Measurements from ENCODE around the gene CEP131.

The CEP131 gene

DNA sequence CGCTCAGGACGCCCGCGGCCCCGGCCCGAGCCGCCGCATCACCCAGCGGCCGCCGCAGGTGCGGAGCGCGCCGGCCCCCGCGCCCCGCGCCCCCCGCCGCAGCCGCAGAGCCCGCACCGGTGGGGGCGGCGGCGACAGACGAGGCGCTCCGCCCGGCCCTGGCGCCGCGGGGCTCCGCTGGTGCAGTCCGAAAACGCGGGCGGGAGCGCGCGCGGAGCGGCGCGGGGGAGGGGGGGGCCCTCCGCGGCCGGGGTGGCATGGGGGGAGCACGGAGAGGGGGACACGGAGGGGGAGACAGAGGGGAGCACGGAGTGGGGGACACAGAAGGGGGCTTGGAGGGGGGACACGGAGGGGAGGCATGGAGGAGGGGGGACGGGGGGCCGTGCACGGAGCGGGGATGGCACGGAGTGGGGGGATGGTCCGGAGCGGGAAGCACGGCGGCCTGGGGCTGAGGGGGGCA is 56.7 kb downstream of the CEP131 start, which contains the start of gene AATK:
AATK (minus strand) TSS at position 189 of the 460 bp plus-strand sequence. CDS start 229 bp downstream, outside the sequence.
- no peaks in the 10 kb centered on the region for H3K9me2 ChIP-seq (replicated peaks; ENCODE audit: insufficient read depth, low read length)
- H3K4me3 ChIP-seq (ENCODE audit: low read length) = no peak within 1 kb of the TSS
- no peaks in the 10 kb centered on the region for H4K20me1 ChIP-seq (ENCODE audit: insufficient read depth, low read length)
- no peak within 1 kb of the TSS for H2AFZ ChIP-seq (ENCODE audit: low read length)
- TF ChIP-seq, protein P1, sequence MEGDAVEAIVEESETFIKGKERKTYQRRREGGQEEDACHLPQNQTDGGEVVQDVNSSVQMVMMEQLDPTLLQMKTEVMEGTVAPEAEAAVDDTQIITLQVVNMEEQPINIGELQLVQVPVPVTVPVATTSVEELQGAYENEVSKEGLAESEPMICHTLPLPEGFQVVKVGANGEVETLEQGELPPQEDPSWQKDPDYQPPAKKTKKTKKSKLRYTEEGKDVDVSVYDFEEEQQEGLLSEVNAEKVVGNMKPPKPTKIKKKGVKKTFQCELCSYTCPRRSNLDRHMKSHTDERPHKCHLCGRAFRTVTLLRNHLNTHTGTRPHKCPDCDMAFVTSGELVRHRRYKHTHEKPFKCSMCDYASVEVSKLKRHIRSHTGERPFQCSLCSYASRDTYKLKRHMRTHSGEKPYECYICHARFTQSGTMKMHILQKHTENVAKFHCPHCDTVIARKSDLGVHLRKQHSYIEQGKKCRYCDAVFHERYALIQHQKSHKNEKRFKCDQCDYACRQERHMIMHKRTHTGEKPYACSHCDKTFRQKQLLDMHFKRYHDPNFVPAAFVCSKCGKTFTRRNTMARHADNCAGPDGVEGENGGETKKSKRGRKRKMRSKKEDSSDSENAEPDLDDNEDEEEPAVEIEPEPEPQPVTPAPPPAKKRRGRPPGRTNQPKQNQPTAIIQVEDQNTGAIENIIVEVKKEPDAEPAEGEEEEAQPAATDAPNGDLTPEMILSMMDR (IDR thresholded peaks at IDR 0.05; ENCODE audit: low read length) = no peak
- no peak for TF ChIP-seq EZH2phosphoT487 (IDR thresholded peaks at IDR 0.05; ENCODE audit: low read length)
- no peaks in the 10 kb centered on the region for H3F3A ChIP-seq (ENCODE audit: insufficient read depth, low read length)
- no peak within 1 kb of the TSS for H3K27ac ChIP-seq (ENCODE audit: low read length)
- no peak within 1 kb of the TSS for H3K4me2 ChIP-seq (ENCODE audit: low read depth, low read length)
- H3K9ac ChIP-seq (ENCODE audit: low read length) = no peak within 1 kb of the TSS
- peaks cover 93% of the 10 kb centered on the region for H3K27me3 ChIP-seq (replicated peaks; ENCODE audit: insufficient read depth, low read length)
- H3K9me3 ChIP-seq (replicated peaks; ENCODE audit: insufficient read depth, low read length) = no peaks in the 10 kb centered on the region
- no peaks in the 10 kb centered on the region for H3K4me1 ChIP-seq (ENCODE audit: low read length)
- H3K36me3 ChIP-seq (replicated peaks; ENCODE audit: insufficient read depth, low read length) = no peaks in the 10 kb centered on the region
- no peak for DNase-seq
- H3K79me2 ChIP-seq (ENCODE audit: low read length) = no peaks in the 10 kb centered on the region

DNA sequence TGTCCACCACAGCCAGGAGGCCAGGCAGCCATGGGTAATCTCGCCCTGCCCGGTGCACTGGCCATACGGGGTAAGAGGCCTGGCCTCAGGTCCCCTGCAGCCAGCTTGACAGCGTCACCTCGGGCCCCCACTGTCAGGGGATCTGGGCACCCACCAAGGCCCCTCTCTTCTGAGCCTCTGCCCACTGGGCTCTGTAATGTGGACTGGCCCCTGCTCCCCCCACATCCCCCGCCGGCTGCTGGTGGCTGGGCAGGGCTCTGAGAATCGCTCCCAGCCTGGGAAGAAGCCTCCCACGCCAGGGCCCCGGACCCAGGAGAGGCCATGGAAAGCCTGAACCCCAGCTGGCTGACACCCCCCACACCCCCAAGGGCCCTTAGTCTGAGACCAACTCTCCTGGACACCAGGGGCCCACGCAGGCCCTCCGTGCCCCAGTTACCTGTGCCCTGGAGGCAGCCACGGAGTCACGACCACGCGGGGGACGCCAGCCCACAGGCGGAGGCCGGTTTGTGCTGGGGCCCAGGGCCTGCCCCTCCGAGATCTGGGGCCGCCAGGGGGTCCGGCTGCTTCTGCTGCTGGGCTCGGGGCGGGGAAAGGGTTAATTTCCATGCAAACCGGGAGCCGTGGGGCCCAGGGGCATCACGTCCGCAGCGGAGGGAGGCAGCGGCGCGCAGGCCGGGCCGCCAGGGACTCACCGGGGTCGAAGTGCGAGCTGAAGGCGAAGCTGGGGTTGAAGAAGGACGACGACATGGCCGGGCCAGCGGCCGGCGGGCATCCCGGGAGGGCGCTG is 57.3 kb downstream of the CEP131 start, which contains the start of gene PVALEF:
PVALEF (plus strand) TSS at position 262 of the 787 bp plus-strand sequence. CDS start 15,720 bp downstream, outside the sequence.
- Histone ChIP-seq H3K79me2 (ENCODE audit: low read length) (no peaks in the 10 kb centered on the region), H3K36me3 (replicated peaks; ENCODE audit: insufficient read depth, low read length) (no peaks in the 10 kb centered on the region), H2AFZ (ENCODE audit: low read length) (no peak within 1 kb of the TSS), H3K9me3 (replicated peaks; ENCODE audit: insufficient read depth, low read length) (no peaks in the 10 kb centered on the region), H3K27ac (ENCODE audit: low read length) (no peak within 1 kb of the TSS), H3K27me3 (replicated peaks; ENCODE audit: insufficient read depth, low read length) (peaks cover 93% of the 10 kb centered on the region), H4K20me1 (ENCODE audit: insufficient read depth, low read length) (no peaks in the 10 kb centered on the region), H3K9ac (ENCODE audit: low read length) (no peak within 1 kb of the TSS), H3K4me1 (ENCODE audit: low read length) (no peaks in the 10 kb centered on the region), H3F3A (ENCODE audit: insufficient read depth, low read length) (no peaks in the 10 kb centered on the region), H3K4me2 (ENCODE audit: low read depth, low read length) (no peak within 1 kb of the TSS), H3K4me3 (ENCODE audit: low read length) (no peak within 1 kb of the TSS), H3K9me2 (replicated peaks; ENCODE audit: insufficient read depth, low read length) (no peaks in the 10 kb centered on the region)
- TF ChIP-seq, protein P1 (IDR thresholded peaks at IDR 0.05; ENCODE audit: low read length) = no peak
- TF ChIP-seq EZH2 (optimal IDR thresholded peaks at IDR 0.05; ENCODE audit: low read depth, low read length) = peak; percentile 76
- no peak for DNase-seq

DNA sequence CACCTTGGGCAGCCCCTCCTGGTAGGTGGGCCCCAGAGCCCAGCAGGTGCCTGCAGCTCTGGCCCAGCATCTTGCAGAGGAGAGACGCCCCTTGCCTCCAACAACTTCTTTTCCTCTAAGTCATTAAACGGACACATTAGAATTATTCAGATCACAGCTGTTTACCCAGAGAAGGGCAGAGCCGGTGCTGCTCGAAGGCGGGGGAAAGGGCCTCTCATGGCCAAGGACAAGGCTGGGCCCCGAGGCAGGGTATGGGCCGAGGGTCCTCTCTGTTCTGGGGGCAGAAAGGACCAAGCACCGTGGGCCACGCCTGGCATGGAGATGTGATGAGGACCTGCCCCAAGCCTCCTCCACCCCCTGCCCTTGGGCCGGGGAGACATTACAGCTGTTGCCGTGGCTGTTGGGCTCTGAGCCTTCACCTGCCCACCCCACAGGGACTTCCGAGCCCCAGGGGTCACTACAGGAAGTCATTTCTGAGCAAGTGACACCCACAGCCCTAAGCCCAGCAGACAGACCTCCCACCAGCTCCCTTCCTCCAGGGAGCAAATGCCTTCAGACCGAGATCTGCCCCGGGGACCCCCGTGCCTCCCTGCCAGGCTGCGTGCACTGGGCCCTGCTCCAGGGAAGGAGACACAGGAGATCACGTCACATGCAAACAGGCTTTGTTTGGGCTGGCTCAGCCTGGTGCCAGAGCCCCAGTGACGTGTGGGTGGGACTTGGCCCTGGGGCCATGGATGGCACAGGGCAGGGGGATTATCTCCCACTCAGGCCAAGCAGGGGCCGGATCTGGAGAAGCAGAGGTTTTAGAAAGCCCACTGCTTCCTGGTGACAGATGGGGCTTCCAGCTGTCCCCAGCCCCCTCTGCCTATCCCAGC is 58.2 kb downstream of the CEP131 start:
- no peak overlapping the region for H2AFZ ChIP-seq (ENCODE audit: low read length)
- H3K4me3 ChIP-seq (ENCODE audit: low read length) = no peak overlapping the region
- no peaks in the 10 kb centered on the region for H4K20me1 ChIP-seq (ENCODE audit: insufficient read depth, low read length)
- H3K36me3 ChIP-seq (replicated peaks; ENCODE audit: insufficient read depth, low read length) = no peaks in the 10 kb centered on the region
- no peak overlapping the region for H3K27ac ChIP-seq (ENCODE audit: low read length)
- no peaks in the 10 kb centered on the region for H3K9me3 ChIP-seq (replicated peaks; ENCODE audit: insufficient read depth, low read length)
- H3K9me2 ChIP-seq (replicated peaks; ENCODE audit: insufficient read depth, low read length) = no peaks in the 10 kb centered on the region
- no peak overlapping the region for H3K4me2 ChIP-seq (ENCODE audit: low read depth, low read length)
- no peak for TF ChIP-seq EZH2 (optimal IDR thresholded peaks at IDR 0.05; ENCODE audit: low read depth, low read length)
- TF ChIP-seq, protein P1 (IDR thresholded peaks at IDR 0.05; ENCODE audit: low read length) = no peak
- TF ChIP-seq EZH2phosphoT487 (IDR thresholded peaks at IDR 0.05; ENCODE audit: low read length) = no peak
- H3K9ac ChIP-seq (ENCODE audit: low read length) = no peak overlapping the region
- peaks cover 92% of the 10 kb centered on the region for H3K27me3 ChIP-seq (replicated peaks; ENCODE audit: insufficient read depth, low read length)
- H3K4me1 ChIP-seq (ENCODE audit: low read length) = no peaks in the 10 kb centered on the region
- no peaks in the 10 kb centered on the region for H3F3A ChIP-seq (ENCODE audit: insufficient read depth, low read length)
- no peaks in the 10 kb centered on the region for H3K79me2 ChIP-seq (ENCODE audit: low read length)
- DNase-seq = no peak
